NCI-H460 (cell line): ENCODE measurements around the gene ATP2B2. TPM values are rescaled to one million over a fixed set of nuclear protein-coding genes. Genes with fewer than 3 reads are reported as not detected.

Experiments
- small RNA-seq, 2 experiments: library from RNA; depleted of rRNA; stranded (forward); fragments of <200 nt; gene quantifications; one replicate each; pipeline ENCODE3, GENCODE V24; 2014
- total RNA-seq: library from RNA; depleted of rRNA; stranded (reverse); fragments of >200 nt; shearing (Covaris generic); gene quantifications from 2 replicates; pipeline ENCODE4 v1.2.3, GENCODE V29; 2014; rRNA removed

ATP2B2 gene
- total RNA-seq, 1 experiment from 2014 or later: not detected

Small RNA genes lying within 50 kb of the gene (small RNA-seq; reads per million reads assigned to genes)
- gene MIR378B: 0 to 0.12 reads per million in 2 experiments
- gene MIR885: 0 reads per million in 2 experiments
- gene RF02126: 0 reads per million in 2 experiments

Other genes with a start within 250 kb of the ATP2B2 start
- gene GHRL, start 212.6 kb downstream of the ATP2B2 start, total RNA-seq: not detected in 2 replicates
- gene SEC13, start 184.5 kb downstream of the ATP2B2 start, total RNA-seq: 87.8 and 88.7 TPM in 2 replicates